A549 (cell line): ENCODE measurements around the gene STXBP6.

ENCODE experiments used
- CHD2 ChIP-seq: fragments of 150-350 bp; IDR thresholded peaks from 2 replicates; pipeline ENCODE4 v1.6.1; 2014; ENCODE audit warnings: low read length; ENCODE audit not compliant: partially characterized antibody
- PHF8 ChIP-seq: fragments of 200-600 bp; sonication (generic); IDR thresholded peaks from 2 replicates; pipeline ENCODE4 v1.6.1; 2016; ENCODE audit warnings: low read depth, mild to moderate bottlenecking, antibody characterized with exemption, moderate library complexity, borderline replicate concordance
- RCOR1 ChIP-seq: fragments of 150-350 bp; IDR thresholded peaks from 2 replicates; pipeline ENCODE4 v1.6.1; 2014; ENCODE audit warnings: antibody characterized with exemption, low read length, low read depth
- TF ChIP-seq, protein P1 (sequence below): fragments of >200 bp; sonication (Bioruptor Twin); formaldehyde crosslinking; IDR thresholded peaks from 3 replicates; pipeline ENCODE4 v1.5.1; 2016

DNA sequence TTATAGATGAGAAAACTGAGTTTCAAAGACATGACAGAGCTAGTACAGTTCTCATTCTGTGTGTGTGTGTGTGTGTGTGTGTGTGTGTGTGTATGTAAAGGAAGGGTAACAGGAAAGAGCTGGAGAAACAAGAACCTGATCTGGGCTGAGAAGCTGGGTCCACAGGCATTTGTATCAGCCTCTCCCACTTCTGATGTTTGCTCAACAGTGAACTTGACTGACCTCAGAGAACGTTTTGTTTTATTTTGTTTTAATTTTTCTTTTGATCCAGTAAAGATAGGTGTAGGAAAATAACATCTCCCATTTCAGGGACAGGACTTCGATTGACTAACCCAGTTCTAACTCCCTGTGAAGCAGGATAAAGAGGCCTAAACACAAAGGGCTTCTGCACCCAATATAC is 85.4 kb downstream of the STXBP6 start:
- TF ChIP-seq, protein P1, sequence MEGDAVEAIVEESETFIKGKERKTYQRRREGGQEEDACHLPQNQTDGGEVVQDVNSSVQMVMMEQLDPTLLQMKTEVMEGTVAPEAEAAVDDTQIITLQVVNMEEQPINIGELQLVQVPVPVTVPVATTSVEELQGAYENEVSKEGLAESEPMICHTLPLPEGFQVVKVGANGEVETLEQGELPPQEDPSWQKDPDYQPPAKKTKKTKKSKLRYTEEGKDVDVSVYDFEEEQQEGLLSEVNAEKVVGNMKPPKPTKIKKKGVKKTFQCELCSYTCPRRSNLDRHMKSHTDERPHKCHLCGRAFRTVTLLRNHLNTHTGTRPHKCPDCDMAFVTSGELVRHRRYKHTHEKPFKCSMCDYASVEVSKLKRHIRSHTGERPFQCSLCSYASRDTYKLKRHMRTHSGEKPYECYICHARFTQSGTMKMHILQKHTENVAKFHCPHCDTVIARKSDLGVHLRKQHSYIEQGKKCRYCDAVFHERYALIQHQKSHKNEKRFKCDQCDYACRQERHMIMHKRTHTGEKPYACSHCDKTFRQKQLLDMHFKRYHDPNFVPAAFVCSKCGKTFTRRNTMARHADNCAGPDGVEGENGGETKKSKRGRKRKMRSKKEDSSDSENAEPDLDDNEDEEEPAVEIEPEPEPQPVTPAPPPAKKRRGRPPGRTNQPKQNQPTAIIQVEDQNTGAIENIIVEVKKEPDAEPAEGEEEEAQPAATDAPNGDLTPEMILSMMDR, result no peak
- TF ChIP-seq RCOR1 (no peak), CHD2 (no peak), PHF8 (no peak)
